ENCODE data around the gene FOXP2. TPM values are rescaled to one million over a fixed set of nuclear protein-coding genes. Genes with fewer than 3 reads are reported as not detected.

The FOXP2 gene
- polyA plus RNA-seq, 2 of the 4 experiments (the other 2 are of a cell fraction), result 0.05 TPM; not detected in 1

- WGBS (ENCODE audit: missing lambda C conversion rate), result 11% methylated on average over 4 of the region's 4 CpGs
- no peak for FAIRE-seq
Observed at GRCh38 chr7:114426824-114427223, 12.2 kb downstream of the FOXP2 start.

GRCh38 chr7:114428211-114428610 lies 13.6 kb downstream of the FOXP2 start:
- no peak overlapping the region for H3K27ac ChIP-seq
- no peak overlapping the region for H3K4me3 ChIP-seq
- DNase-seq (ENCODE audit: low read depth in 1 of 2, low spot score in 1 of 2) (no peak), ATAC-seq (no peak), FAIRE-seq (no peak)
- POLR2A ChIA-PET, result no interaction called here
- TF ChIP-seq, protein P1, sequence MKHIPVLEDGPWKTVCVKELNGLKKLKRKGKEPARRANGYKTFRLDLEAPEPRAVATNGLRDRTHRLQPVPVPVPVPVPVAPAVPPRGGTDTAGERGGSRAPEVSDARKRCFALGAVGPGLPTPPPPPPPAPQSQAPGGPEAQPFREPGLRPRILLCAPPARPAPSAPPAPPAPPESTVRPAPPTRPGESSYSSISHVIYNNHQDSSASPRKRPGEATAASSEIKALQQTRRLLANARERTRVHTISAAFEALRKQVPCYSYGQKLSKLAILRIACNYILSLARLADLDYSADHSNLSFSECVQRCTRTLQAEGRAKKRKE (CRISPR knock-in tag; IDR thresholded peaks at IDR 0.05; ENCODE audit: low read depth), result no peak
- TF ChIP-seq HES2 (IDR thresholded peaks at IDR 0.05), result no peak
- TF ChIP-seq CHD4 (IDR thresholded peaks at IDR 0.05; ENCODE audit: borderline replicate concordance), result no peak
- no peak for TF ChIP-seq EHF (CRISPR knock-in tag; IDR thresholded peaks at IDR 0.05)
- TF ChIP-seq RARB (CRISPR knock-in tag; IDR thresholded peaks at IDR 0.05), result no peak
- no peak for TF ChIP-seq JUN (IDR thresholded peaks at IDR 0.05)
- TF ChIP-seq, protein P2, sequence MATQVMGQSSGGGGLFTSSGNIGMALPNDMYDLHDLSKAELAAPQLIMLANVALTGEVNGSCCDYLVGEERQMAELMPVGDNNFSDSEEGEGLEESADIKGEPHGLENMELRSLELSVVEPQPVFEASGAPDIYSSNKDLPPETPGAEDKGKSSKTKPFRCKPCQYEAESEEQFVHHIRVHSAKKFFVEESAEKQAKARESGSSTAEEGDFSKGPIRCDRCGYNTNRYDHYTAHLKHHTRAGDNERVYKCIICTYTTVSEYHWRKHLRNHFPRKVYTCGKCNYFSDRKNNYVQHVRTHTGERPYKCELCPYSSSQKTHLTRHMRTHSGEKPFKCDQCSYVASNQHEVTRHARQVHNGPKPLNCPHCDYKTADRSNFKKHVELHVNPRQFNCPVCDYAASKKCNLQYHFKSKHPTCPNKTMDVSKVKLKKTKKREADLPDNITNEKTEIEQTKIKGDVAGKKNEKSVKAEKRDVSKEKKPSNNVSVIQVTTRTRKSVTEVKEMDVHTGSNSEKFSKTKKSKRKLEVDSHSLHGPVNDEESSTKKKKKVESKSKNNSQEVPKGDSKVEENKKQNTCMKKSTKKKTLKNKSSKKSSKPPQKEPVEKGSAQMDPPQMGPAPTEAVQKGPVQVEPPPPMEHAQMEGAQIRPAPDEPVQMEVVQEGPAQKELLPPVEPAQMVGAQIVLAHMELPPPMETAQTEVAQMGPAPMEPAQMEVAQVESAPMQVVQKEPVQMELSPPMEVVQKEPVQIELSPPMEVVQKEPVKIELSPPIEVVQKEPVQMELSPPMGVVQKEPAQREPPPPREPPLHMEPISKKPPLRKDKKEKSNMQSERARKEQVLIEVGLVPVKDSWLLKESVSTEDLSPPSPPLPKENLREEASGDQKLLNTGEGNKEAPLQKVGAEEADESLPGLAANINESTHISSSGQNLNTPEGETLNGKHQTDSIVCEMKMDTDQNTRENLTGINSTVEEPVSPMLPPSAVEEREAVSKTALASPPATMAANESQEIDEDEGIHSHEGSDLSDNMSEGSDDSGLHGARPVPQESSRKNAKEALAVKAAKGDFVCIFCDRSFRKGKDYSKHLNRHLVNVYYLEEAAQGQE (IDR thresholded peaks at IDR 0.05), result no peak
- no peak for TF ChIP-seq TFCP2L1 (CRISPR knock-in tag; IDR thresholded peaks at IDR 0.05)
- TF ChIP-seq ESRRA (IDR thresholded peaks at IDR 0.05; ENCODE audit: borderline replicate concordance, low read length), result no peak
- TF ChIP-seq TP53 (CRISPR knock-in tag; IDR thresholded peaks at IDR 0.05), result no peak
- TF ChIP-seq GATA3 (IDR thresholded peaks at IDR 0.05; ENCODE audit: borderline replicate concordance), result no peak
- no peak overlapping the region for H3K4me2 ChIP-seq
- 64% methylated on average over 1 of the region's 1 CpG for WGBS (ENCODE audit: missing lambda C conversion rate)
- CTCF ChIA-PET, result interaction anchor here (1.0 kb wide), 1 partner anchor 1423 kb away, joined by 3 read pairs; no protein-coding TSS in a partner anchor
- H3K4me1 ChIP-seq, result no peaks in the 10 kb centered on the region
- H3K9me3 ChIP-seq, result no peaks in the 10 kb centered on the region

More at GRCh38 chr7:114426824-114427223, 12.2 kb downstream of the FOXP2 start:
- Histone ChIP-seq H3K27ac (no peak overlapping the region), H3K9me3 (no peaks in the 10 kb centered on the region), H3K4me1 (no peaks in the 10 kb centered on the region), H3K4me3 (no peak overlapping the region), H3K4me2 (no peak overlapping the region)
- ATAC-seq, result peak; percentile 70 to 71; a peak in 3 of 6 replicates
- TF ChIP-seq CTCF (IDR thresholded peaks at IDR 0.05) (peak; percentile 52), PHF8 (IDR thresholded peaks at IDR 0.05; ENCODE audit: borderline replicate concordance, low read depth) (no peak), SMC3 (IDR thresholded peaks at IDR 0.05) (peak; percentile 56; the same call in 2 of the 3 replicates), RAD21 (conservative IDR thresholded peaks at IDR 0.05 in 1 of 2, IDR thresholded peaks at IDR 0.05 in 1 of 2) (peak; percentile 38 to 56; a peak in 4 of 5 replicates), MAX (IDR thresholded peaks at IDR 0.05) (no peak)
- ChIA-PET POLR2A (no interaction called here), CTCF (interaction anchor here (0.7 to 1.5 kb wide), 6 partner anchors 24 to 1288 kb away, joined by 3 to 7 read pairs (median 4); no protein-coding TSS in a partner anchor)
- peak in 1 of 2 experiments; percentile 41 for DNase-seq (ENCODE audit: low read depth in 1 of 2, low spot score in 1 of 2)

GRCh38 chr7:114431189-114431588 lies 16.6 kb downstream of the FOXP2 start:
- CTCF ChIA-PET, result no interaction called here
- POLR2A ChIA-PET, result no interaction called here
- no peak overlapping the region for H3K4me2 ChIP-seq
- H3K4me1 ChIP-seq, result no peaks in the 10 kb centered on the region
- no peak overlapping the region for H3K27ac ChIP-seq
- no peak overlapping the region for H3K4me3 ChIP-seq
- ATAC-seq (no peak), FAIRE-seq (no peak), DNase-seq (ENCODE audit: low read depth in 1 of 2, low spot score in 1 of 2) (no peak)
- no peaks in the 10 kb centered on the region for H3K9me3 ChIP-seq
- 65% methylated on average over 5 of the region's 5 CpGs for WGBS (ENCODE audit: missing lambda C conversion rate)
- TF ChIP-seq ELK1 (IDR thresholded peaks at IDR 0.05; ENCODE audit: low read depth, low read length), result no peak
- no peak for TF ChIP-seq ESRRA (IDR thresholded peaks at IDR 0.05; ENCODE audit: borderline replicate concordance, low read length)
- no peak for TF ChIP-seq NR3C1 (IDR thresholded peaks at IDR 0.05)
- TF ChIP-seq HOXB13 (CRISPR knock-in tag; IDR thresholded peaks at IDR 0.05; ENCODE audit: low read depth), result no peak
